Body of pancreas (tissue), 4 donors: ENCODE measurements around the gene NUBP1.
"Not testable (repeated sequence)": the region's sequence is repeated elsewhere in the genome, so short reads cannot be mapped to it uniquely, and the experiment has no call there.

ENCODE experiments used
- CTCF ChIP-seq, 7 experiments: fragments of 450-650 bp in 4 of 7; fragments of 200-600 bp in 3 of 7; sonication (generic) in 3 of 7; IDR thresholded peaks; one replicate each; pipeline ENCODE4 v1.5.1; 2016 to 2019; ENCODE audit warnings: antibody characterized with exemption in 7 of 7
- POLR2A ChIP-seq, 3 donors: fragments of 450-650 bp; IDR thresholded peaks; one replicate each; pipeline ENCODE4 v1.6.1; 2016; ENCODE audit warnings: antibody characterized with exemption in 3 of 3, mild to moderate bottlenecking in 2 of 3

GRCh38 chr16:10788630-10789029 lies 45.0 kb downstream of the NUBP1 start:
- not testable (repeated sequence) for TF ChIP-seq CTCF, POLR2A (IDR thresholded peaks at IDR 0.05)
